ENCODE measurements around the gene PPOX.

- TF ChIP-seq RAD21 (IDR thresholded peaks at IDR 0.05; ENCODE audit: low read depth) (no peak), CTCF (IDR thresholded peaks at IDR 0.05 in 2 of 3, conservative IDR thresholded peaks at IDR 0.05 in 1 of 3; ENCODE audit: borderline replicate concordance in 1 of 3, insufficient read depth in 1 of 3, low read depth in 2 of 3, low read length in 2 of 3) (no peak), TCF7L2 (IDR thresholded peaks at IDR 0.05; ENCODE audit: borderline replicate concordance, extremely low read depth, insufficient read depth, insufficient read length) (no peak), ATF3 (IDR thresholded peaks at IDR 0.05) (no peak), FOSL1 (IDR thresholded peaks at IDR 0.05; ENCODE audit: low read depth) (no peak), ZFX (IDR thresholded peaks at IDR 0.05) (no peak), SRF (IDR thresholded peaks at IDR 0.05; ENCODE audit: low read depth) (no peak)
These were observed 52.3 kb downstream of the PPOX start for GRCh38 chr1:161218301-161219077.
